ENCODE data around the gene HTR3D.
A peak's percentile ranks its signal among the peaks of the same experiment; 100 is the strongest.
"Not testable (repeated sequence)": the region's sequence is repeated elsewhere in the genome, so short reads cannot be mapped to it uniquely, and the experiment has no call there.

The HTR3D gene

GRCh38 chr3:184029443-184029842 is 2.1 kb upstream of the HTR3D start:
- no peak overlapping the region for H3K4me2 ChIP-seq (ENCODE audit: low read length)
- H3K36me3 ChIP-seq (ENCODE audit: control insufficient read depth, low read length) = no peaks in the 10 kb centered on the region
- H3K4me1 ChIP-seq (ENCODE audit: control insufficient read depth, low read length) = no peaks in the 10 kb centered on the region

GRCh38 chr3:184030536-184030935 is 1.0 kb upstream of the HTR3D start:
- Histone ChIP-seq H3K36me3 (ENCODE audit: control insufficient read depth, low read length) (no peaks in the 10 kb centered on the region), H3K27me3 (ENCODE audit: control insufficient read depth, low read length) (peaks cover 3% of the 10 kb centered on the region), H3K79me2 (ENCODE audit: control insufficient read depth, low read length) (no peaks in the 10 kb centered on the region), H4K20me1 (ENCODE audit: control insufficient read depth, insufficient read depth, low read depth, low read length) (no peaks in the 10 kb centered on the region), H3K9me2 (replicated peaks; ENCODE audit: control insufficient read depth, low read length) (no peaks in the 10 kb centered on the region), H3K4me2 (ENCODE audit: low read length) (no peak overlapping the region), H3K4me1 (ENCODE audit: control insufficient read depth, low read length) (no peaks in the 10 kb centered on the region), H3K27ac (ENCODE audit: low read depth, low read length) (no peak overlapping the region), H3F3A (ENCODE audit: control insufficient read depth, insufficient read depth) (no peaks in the 10 kb centered on the region), H3K4me3 (ENCODE audit: low read length) (no peak overlapping the region), H3K9me3 (ENCODE audit: control insufficient read depth, insufficient read depth, low read length) (no peaks in the 10 kb centered on the region)
- TF ChIP-seq EZH2phosphoT487 (IDR thresholded peaks at IDR 0.05; ENCODE audit: borderline replicate concordance, low read length) (no peak), CTCF (IDR thresholded peaks at IDR 0.05; ENCODE audit: low read depth, low read length, poor library complexity, severe bottlenecking) (no peak)

More at GRCh38 chr3:184029443-184029842, 2.1 kb upstream of the HTR3D start:
- Histone ChIP-seq H3K4me3 (ENCODE audit: low read length) (no peak overlapping the region), H3K9me3 (ENCODE audit: control insufficient read depth, insufficient read depth, low read length) (no peaks in the 10 kb centered on the region), H4K20me1 (ENCODE audit: control insufficient read depth, insufficient read depth, low read depth, low read length) (no peaks in the 10 kb centered on the region), H3K9me2 (replicated peaks; ENCODE audit: control insufficient read depth, low read length) (no peaks in the 10 kb centered on the region), H3F3A (ENCODE audit: control insufficient read depth, insufficient read depth) (no peaks in the 10 kb centered on the region), H3K27ac (ENCODE audit: low read depth, low read length) (no peak overlapping the region), H3K79me2 (ENCODE audit: control insufficient read depth, low read length) (no peaks in the 10 kb centered on the region), H3K27me3 (ENCODE audit: control insufficient read depth, low read length) (peaks cover 3% of the 10 kb centered on the region)
- TF ChIP-seq EZH2phosphoT487 (IDR thresholded peaks at IDR 0.05; ENCODE audit: borderline replicate concordance, low read length) = no peak

- Histone ChIP-seq H3K27ac (ENCODE audit: low read depth, low read length) (no peak overlapping the region), H3K36me3 (ENCODE audit: control insufficient read depth, low read length) (no peaks in the 10 kb centered on the region), H3F3A (ENCODE audit: control insufficient read depth, insufficient read depth) (no peaks in the 10 kb centered on the region), H3K4me3 (ENCODE audit: low read length) (no peak overlapping the region), H3K79me2 (ENCODE audit: control insufficient read depth, low read length) (no peaks in the 10 kb centered on the region), H3K4me2 (ENCODE audit: low read length) (no peak overlapping the region), H3K9me2 (replicated peaks; ENCODE audit: control insufficient read depth, low read length) (no peaks in the 10 kb centered on the region), H3K27me3 (ENCODE audit: control insufficient read depth, low read length) (peaks cover 5% of the 10 kb centered on the region), H3K9me3 (ENCODE audit: control insufficient read depth, insufficient read depth, low read length) (no peaks in the 10 kb centered on the region), H4K20me1 (ENCODE audit: control insufficient read depth, insufficient read depth, low read depth, low read length) (no peaks in the 10 kb centered on the region), H3K4me1 (ENCODE audit: control insufficient read depth, low read length) (no peaks in the 10 kb centered on the region)
- TF ChIP-seq EZH2phosphoT487 (IDR thresholded peaks at IDR 0.05; ENCODE audit: borderline replicate concordance, low read length) (no peak), CTCF (IDR thresholded peaks at IDR 0.05; ENCODE audit: low read depth, low read length, poor library complexity, severe bottlenecking) (peak; percentile 10)
Observed at GRCh38 chr3:184037816-184038215, 6.3 kb downstream of the HTR3D start.

GRCh38 chr3:184038307-184038706 is 6.8 kb downstream of the HTR3D start:
- not testable (repeated sequence) for H3K9me3 ChIP-seq (ENCODE audit: control insufficient read depth, insufficient read depth, low read length); H3K4me2 ChIP-seq (ENCODE audit: low read length); H3K79me2 ChIP-seq (ENCODE audit: control insufficient read depth, low read length); H3K36me3 ChIP-seq (ENCODE audit: control insufficient read depth, low read length); H3K27ac ChIP-seq (ENCODE audit: low read depth, low read length); H3K4me1 ChIP-seq (ENCODE audit: control insufficient read depth, low read length); H3K4me3 ChIP-seq (ENCODE audit: low read length); H4K20me1 ChIP-seq (ENCODE audit: control insufficient read depth, insufficient read depth, low read depth, low read length); H3F3A ChIP-seq (ENCODE audit: control insufficient read depth, insufficient read depth); H3K9me2 ChIP-seq (replicated peaks; ENCODE audit: control insufficient read depth, low read length); H3K27me3 ChIP-seq (ENCODE audit: control insufficient read depth, low read length)
